GM18951 (cell line): ENCODE measurements around the gene SFT2D1.
"Not testable (repeated sequence)": the region's sequence is repeated elsewhere in the genome, so short reads cannot be mapped to it uniquely, and the experiment has no call there.

Experiments used
- POLR2A ChIP-seq: IDR thresholded peaks from 4 replicates; pipeline ENCODE4 v1.6.1; 2011; ENCODE audit warnings: mild to moderate bottlenecking; ENCODE audit not compliant: insufficient read length, insufficient read depth; ENCODE audit errors: extremely low read depth
- in situ Hi-C: fragments of 300-500 bp; cut with MboI; formaldehyde crosslinking; loops from one replicate; pipeline ENCODE4 v1.12.0; 2022; ENCODE audit warnings: low sequenced_read_pairs, mixed read lengths, inconsistent platforms; ENCODE audit not compliant: unreplicated experiment

The SFT2D1 gene

DNA sequence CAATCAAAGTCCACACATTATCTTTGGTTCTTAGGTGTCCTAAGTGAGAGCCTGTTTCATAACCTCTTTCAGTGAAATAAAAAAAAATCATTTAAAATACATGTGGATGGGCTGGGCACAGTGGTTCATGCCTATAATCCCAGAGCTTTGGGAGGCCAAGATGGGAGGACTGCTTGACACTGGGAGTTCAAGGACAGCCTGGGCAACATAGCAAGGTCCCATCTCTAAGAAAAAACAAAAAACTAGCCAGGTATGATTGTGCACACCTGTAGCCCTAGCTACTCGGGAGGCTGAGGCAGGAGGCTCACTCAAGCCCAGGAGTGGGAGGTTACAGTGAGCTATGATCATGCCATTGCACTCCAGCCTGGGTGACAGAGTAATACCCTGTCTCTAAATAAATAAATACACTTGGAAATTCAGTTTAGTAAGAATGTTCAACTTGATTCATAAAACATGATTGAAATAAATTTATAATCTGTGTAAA, 36.8 kb upstream of the SFT2D1 start:
- in situ Hi-C loops = no loop called here
- no peak for TF ChIP-seq POLR2A

GRCh38 chr6:166377721-166378120, 35.4 kb upstream of the SFT2D1 start:
- TF ChIP-seq POLR2A = no peak
- in situ Hi-C loops = no loop called here

GRCh38 chr6:166375013-166375412, 32.7 kb upstream of the SFT2D1 start:
- in situ Hi-C loops = no loop called here
- no peak for TF ChIP-seq POLR2A

DNA sequence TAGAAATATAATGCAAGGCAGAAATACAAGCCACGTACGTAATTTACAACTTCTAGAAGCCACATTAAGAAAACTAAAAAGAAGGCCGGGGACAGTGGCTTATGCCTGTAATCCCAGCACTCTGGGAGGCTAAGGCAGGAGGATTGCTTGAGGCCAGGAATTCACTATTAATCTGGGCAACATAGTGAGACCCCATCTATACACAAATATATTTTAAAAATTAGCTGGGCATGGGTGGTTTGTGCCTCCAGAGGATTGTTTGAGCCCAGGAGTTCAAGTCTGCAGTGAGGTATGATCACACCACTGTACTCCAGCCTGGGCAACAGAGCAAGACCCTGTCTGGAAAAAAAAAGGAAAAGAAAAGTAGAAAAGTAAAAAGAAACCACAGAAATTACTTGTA, 28.1 kb upstream of the SFT2D1 start:
- TF ChIP-seq POLR2A = no peak
- in situ Hi-C loops = no loop called here

DNA sequence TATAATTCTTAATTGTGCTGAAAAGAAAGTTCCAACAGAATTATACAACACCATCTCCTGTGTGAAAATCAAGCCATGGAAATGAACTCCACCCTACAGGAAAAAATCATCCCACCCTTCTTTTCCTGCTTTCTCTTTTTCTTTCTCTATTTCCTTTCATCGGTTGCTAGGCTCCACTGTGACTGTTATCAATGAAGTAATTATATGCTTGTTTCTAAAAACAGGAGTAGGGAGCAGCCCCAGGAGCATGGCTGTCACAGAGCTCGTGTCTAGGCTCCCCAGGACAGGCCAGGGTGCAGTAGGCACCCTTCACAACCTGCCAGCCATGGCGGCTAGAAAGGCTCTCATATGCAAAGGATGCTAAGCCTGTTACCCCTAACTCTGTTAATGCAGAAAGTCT, 27.4 kb upstream of the SFT2D1 start:
- no peak for TF ChIP-seq POLR2A
- in situ Hi-C loops = no loop called here

DNA sequence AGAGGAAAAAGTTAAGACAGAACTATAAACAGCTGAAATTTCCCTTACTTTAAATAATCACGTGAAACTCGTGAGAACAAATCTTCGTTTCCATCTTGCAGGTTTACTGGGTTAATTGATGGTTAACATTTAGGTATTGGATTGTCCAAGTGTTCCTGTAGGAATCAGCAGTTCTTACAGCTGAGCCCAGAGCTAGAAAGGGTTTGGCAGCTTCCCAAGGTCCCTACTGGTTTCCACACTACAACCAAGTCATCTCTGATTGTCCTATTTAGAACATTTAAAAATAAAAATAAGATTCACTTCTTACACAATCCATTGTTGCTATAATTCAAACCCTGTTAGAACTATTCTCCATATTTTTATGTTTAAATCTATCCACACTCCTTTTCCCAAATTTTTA, 24.6 kb upstream of the SFT2D1 start:
- no peak for TF ChIP-seq POLR2A
- in situ Hi-C loops = no loop called here

- no peak for TF ChIP-seq POLR2A
- in situ Hi-C loops = no loop called here
These were observed 23.5 kb upstream of the SFT2D1 start for GRCh38 chr6:166365806-166366205.

- no peak for TF ChIP-seq POLR2A
These were observed 22.9 kb upstream of the SFT2D1 start for GRCh38 chr6:166365221-166365620.

DNA sequence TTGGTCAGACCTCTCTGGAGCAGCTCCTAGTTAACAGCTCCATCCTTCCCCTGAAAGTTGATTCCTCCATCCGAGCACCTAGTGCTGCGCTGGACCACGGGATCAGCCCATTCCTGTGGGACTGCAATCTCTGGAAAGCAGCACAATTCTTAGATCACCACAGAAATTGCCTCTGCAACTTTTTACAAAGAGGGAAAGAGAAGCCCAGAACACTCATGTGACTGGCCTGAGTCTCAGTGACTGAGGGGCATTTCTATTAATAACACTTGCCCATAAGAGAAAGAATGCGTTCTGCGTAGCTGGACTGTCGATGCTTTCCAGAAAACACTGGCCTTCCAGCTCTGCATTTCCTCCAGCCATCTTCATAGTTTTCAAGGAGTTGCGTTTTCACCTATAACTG, 22.1 kb upstream of the SFT2D1 start:
- no peak for TF ChIP-seq POLR2A
- in situ Hi-C loops = no loop called here

More at GRCh38 chr6:166365221-166365620, 22.9 kb upstream of the SFT2D1 start:
- in situ Hi-C loops = no loop called here

- in situ Hi-C loops = not testable (repeated sequence)
These were observed 20.1 kb upstream of the SFT2D1 start for GRCh38 chr6:166362427-166362826.

DNA sequence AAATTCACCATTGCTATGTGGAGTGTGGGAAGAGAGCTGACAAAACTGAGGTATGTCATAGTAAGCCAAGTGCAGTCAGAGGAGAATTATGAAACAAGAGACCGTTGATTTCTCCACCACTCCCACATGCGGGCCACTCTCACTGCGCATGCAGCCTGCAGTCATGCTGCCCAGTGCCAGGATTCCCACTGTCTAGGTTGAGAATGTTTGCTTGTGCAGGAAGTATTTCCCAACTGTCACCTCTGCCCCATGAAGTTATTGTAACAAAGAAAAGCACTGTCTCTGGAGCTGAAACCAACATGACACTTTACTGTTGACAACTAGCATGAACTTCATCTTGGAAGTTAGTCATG, 18.7 kb upstream of the SFT2D1 start:
- in situ Hi-C loops = no loop called here

DNA sequence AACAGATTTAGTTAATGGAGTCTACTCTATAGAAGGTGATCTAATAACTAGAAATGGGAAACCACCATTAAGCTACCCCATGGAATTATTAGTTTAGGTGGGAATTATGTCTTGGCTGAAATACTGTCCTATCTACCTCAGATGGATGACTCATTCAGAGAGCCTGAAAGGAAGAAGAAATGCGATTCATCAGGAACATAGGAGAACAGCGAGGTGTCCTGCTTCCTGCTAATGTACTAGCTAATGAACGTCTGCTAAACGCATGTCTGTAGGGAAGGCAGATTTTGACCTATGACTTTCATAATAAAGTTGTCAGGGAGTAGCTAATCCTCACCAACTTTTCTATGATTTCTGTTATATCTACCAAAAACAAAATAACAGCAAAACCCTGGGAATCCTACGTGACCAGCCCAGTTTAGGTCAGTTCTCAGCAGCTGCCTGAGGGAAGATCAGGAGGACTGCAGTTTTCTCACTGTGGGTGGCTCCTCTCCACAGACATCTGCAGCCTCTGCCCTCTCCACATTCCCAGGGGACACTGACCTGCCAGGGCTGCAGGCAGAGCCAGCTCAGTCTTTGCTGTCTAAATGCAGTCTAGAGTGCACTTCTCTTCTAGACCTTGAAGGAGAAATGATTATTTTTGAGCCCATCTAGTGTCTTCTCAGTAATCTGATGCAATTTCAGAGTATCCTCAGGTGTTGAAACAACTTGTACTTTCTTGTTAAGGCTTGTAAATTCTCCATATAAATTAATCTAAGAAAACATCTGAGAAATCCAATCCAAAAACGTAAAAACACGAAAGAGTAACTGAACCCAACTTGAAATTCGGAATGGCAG, 18.1 kb upstream of the SFT2D1 start:
- in situ Hi-C loops = no loop called here
- no peak for TF ChIP-seq POLR2A

More for the DNA sequence above, 18.7 kb upstream of the SFT2D1 start:
- no peak for TF ChIP-seq POLR2A

DNA sequence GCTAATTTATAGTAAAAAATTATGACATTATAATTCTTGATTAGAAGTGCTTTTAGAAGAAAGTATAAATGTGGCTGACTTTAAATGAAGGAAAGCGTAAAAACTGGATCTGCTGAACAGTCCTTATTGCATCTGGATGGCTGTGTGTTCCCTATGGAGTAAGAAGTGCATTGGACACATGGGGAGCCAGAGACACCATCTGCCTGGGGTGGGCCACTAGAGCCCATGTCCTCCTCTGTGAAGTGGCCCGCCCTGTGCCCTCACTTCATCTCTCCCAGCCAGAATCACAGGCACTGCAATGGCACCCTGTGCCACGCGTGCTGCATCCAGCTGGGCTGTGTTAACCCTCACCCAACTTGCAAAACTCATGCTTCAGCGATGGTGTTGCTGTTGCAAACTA, 13.2 kb upstream of the SFT2D1 start:
- TF ChIP-seq POLR2A = no peak
- in situ Hi-C loops = no loop called here

GRCh38 chr6:166354965-166355364, 12.6 kb upstream of the SFT2D1 start:
- no peak for TF ChIP-seq POLR2A
- in situ Hi-C loops = no loop called here
